Vagina (tissue), 2 donors: ENCODE data around the gene TADA2B.

ENCODE experiments used
- CTCF ChIP-seq, 3 experiments: fragments of 450-650 bp in 2 of 3; fragments of 200-600 bp in 1 of 3; sonication (generic) in 1 of 3; IDR thresholded peaks; one replicate each; pipeline ENCODE4 v1.5.1; 2017 to 2019; ENCODE audit warnings: antibody characterized with exemption in 3 of 3, mild to moderate bottlenecking in 2 of 3, moderate library complexity in 2 of 3
- POLR2A ChIP-seq, 2 donors: fragments of 450-650 bp; IDR thresholded peaks; one replicate each; pipeline ENCODE4 v1.6.1; 2017; ENCODE audit warnings: antibody characterized with exemption in 2 of 2, mild to moderate bottlenecking in 2 of 2, moderate library complexity in 2 of 2

GRCh38 chr4:7049295-7049694 lies 6.1 kb downstream of the TADA2B start:
- no peak for TF ChIP-seq CTCF (IDR thresholded peaks at IDR 0.05)
- no peak for TF ChIP-seq POLR2A (IDR thresholded peaks at IDR 0.05)
